AG04450 (cell line): ENCODE measurements around the gene TMPRSS9. TPM values are rescaled to one million over a fixed set of nuclear protein-coding genes. Genes with fewer than 3 reads are reported as not detected.

Source experiments
- CTCF ChIA-PET: fragments of 300-600, 350-600 bp; formaldehyde crosslinking; extraction: SDS; loops from one replicate; lab custom pipeline; 2022; ENCODE audit warnings: antibody characterized with exemption, inconsistent platforms; lab: Charles Lee
- POLR2A ChIA-PET: fragments of 350-600 bp; formaldehyde crosslinking; extraction: SDS; loops from one replicate; lab custom pipeline; 2021; ENCODE audit warnings: antibody characterized with exemption, inconsistent platforms; lab: Yijun Ruan, JAX
- DNase-seq: peaks from one replicate; pipeline ENCODE4 v3.0.0-alpha.2; 2011; ENCODE audit warnings: low read depth, low spot score
- H3K27ac ChIP-seq: one replicate; pipeline ENCODE4 v1.5.1; 2012; ENCODE audit warnings: low read depth, low read length, control low read depth
- H3K27me3 ChIP-seq: one replicate; pipeline ENCODE4 v1.6.0; 2012; ENCODE audit warnings: low read length; ENCODE audit not compliant: control insufficient read depth, insufficient read depth
- H3K4me3 ChIP-seq: 2 replicates; pipeline ENCODE4 v1.5.1; 2011; ENCODE audit warnings: mild to moderate bottlenecking, low read depth, low read length, control low read depth
- H3K9me3 ChIP-seq: 2 replicates; pipeline ENCODE4 v1.5.1; 2012; ENCODE audit warnings: low read length; ENCODE audit not compliant: control insufficient read depth, insufficient read depth
- CTCF ChIP-seq: IDR thresholded peaks from 2 replicates; pipeline ENCODE4 v1.5.1; 2011; ENCODE audit warnings: low read depth, low read length, control low read depth, inconsistent platforms
- polyA plus RNA-seq: library from polyadenylated mRNA; depleted of rRNA; stranded (reverse); fragments of >200 nt; gene quantifications from 2 replicates; pipeline ENCODE4 v1.2.3, GENCODE V29; 2011

Gene TMPRSS9
- polyA plus RNA-seq, 1 experiment: not detected

GRCh38 chr19:2315818-2316353 is 44.2 kb upstream of the TMPRSS9 start:
- no peak overlapping the region for H3K4me3 ChIP-seq
- no peak overlapping the region for H3K27ac ChIP-seq
- H3K27me3 ChIP-seq: peaks cover 14% of the 10 kb centered on the region
- ChIA-PET CTCF (interaction anchor here (0.6 to 3.8 kb wide), 21 partner anchors 12 to 388 kb away, joined by 3 to 36 read pairs (median 5); partner anchors contain the start of genes AP3D1 and PLEKHJ1), POLR2A (interaction anchor here (0.6 kb wide), 1 partner anchor 79 kb away, joined by 4 read pairs; no protein-coding TSS in a partner anchor)
- peak; percentile 64 for TF ChIP-seq CTCF
- peaks cover 21% of the 10 kb centered on the region for H3K9me3 ChIP-seq
- DNase-seq: no peak

- ChIA-PET POLR2A (interaction anchor here (0.6 kb wide), 1 partner anchor 86 kb away, joined by 4 read pairs; no protein-coding TSS in a partner anchor), CTCF (interaction anchor here (3.8 kb wide), 1 partner anchor 162 kb away, joined by 36 read pairs; no protein-coding TSS in a partner anchor)
- H3K4me3 ChIP-seq: no peak overlapping the region
- DNase-seq: no peak
- H3K9me3 ChIP-seq: peaks cover 21% of the 10 kb centered on the region
- TF ChIP-seq CTCF: no peak
- peaks cover 10% of the 10 kb centered on the region for H3K27me3 ChIP-seq
- no peak overlapping the region for H3K27ac ChIP-seq
Measured at GRCh38 chr19:2317300-2317699, 42.8 kb upstream of the TMPRSS9 start.

GRCh38 chr19:2317756-2318155 is 42.3 kb upstream of the TMPRSS9 start:
- ChIA-PET CTCF (no interaction called here), POLR2A (interaction anchor here (0.6 kb wide), 1 partner anchor 86 kb away, joined by 4 read pairs; no protein-coding TSS in a partner anchor)
- H3K27ac ChIP-seq: no peak overlapping the region
- no peak for TF ChIP-seq CTCF
- H3K4me3 ChIP-seq: no peak overlapping the region
- peaks cover 6% of the 10 kb centered on the region for H3K27me3 ChIP-seq
- DNase-seq: no peak
- peaks cover 20% of the 10 kb centered on the region for H3K9me3 ChIP-seq

GRCh38 chr19:2318923-2319322 is 41.1 kb upstream of the TMPRSS9 start:
- ChIA-PET POLR2A (interaction anchor here (0.7 kb wide), 1 partner anchor 167 kb away, joined by 3 read pairs; no protein-coding TSS in a partner anchor), CTCF (no interaction called here)
- Histone ChIP-seq H3K4me3 (no peak overlapping the region), H3K9me3 (peaks cover 14% of the 10 kb centered on the region), H3K27ac (no peak overlapping the region), H3K27me3 (no peaks in the 10 kb centered on the region)
- no peak for DNase-seq
- no peak for TF ChIP-seq CTCF

- TF ChIP-seq CTCF: no peak
- CTCF ChIA-PET: no interaction called here
- Histone ChIP-seq H3K9me3 (peaks cover 13% of the 10 kb centered on the region), H3K27me3 (no peaks in the 10 kb centered on the region), H3K27ac (no peak overlapping the region), H3K4me3 (no peak overlapping the region)
- POLR2A ChIA-PET: no interaction called here
- DNase-seq: no peak
Measured at GRCh38 chr19:2319551-2319950, 40.5 kb upstream of the TMPRSS9 start.
